ENCODE results near the gene BATF3. TPM values are rescaled to one million over a fixed set of nuclear protein-coding genes. Genes with fewer than 3 reads are reported as not detected.
"Not testable (repeated sequence)": the region's sequence is repeated elsewhere in the genome, so short reads cannot be mapped to it uniquely, and the experiment has no call there.

BATF3 gene
- total and polyA plus RNA-seq, 2 experiments from 2014 or later, result 0.46 to 0.86 TPM

- Histone ChIP-seq H3K4me1 (ENCODE audit: insufficient read depth) (no peaks in the 10 kb centered on the region), H3K9me2 (ENCODE audit: insufficient read depth) (no peaks in the 10 kb centered on the region), H3K27me3 (replicated peaks; ENCODE audit: insufficient read depth) (0 out of 2 replicates have a peak, but pooled peaks cover 2% of the 10 kb centered on the region), H3F3A (ENCODE audit: insufficient read depth) (no peaks in the 10 kb centered on the region), H4K20me1 (ENCODE audit: insufficient read depth) (no peaks in the 10 kb centered on the region), H3K4me3 (no peak overlapping the region), H3K9ac (no peak overlapping the region), H3K4me2 (ENCODE audit: unreplicated experiment) (no peak overlapping the region), H3K9me3 (ENCODE audit: low read depth) (no peaks in the 10 kb centered on the region), H3K36me3 (ENCODE audit: low read depth) (no peaks in the 10 kb centered on the region), H3K79me2 (ENCODE audit: insufficient read depth) (no peaks in the 10 kb centered on the region), H2AFZ (no peak overlapping the region), H3K27ac (no peak overlapping the region)
- WGBS, 2 experiments (ENCODE audit: low coverage in 1 of 2, low lambda C conversion rate in 2 of 2, missing lambda C conversion rate in 2 of 2), result 74 to 77% methylated on average over 6 of the region's 6 CpGs
- in situ Hi-C loops (cut with MboI), result no loop called here
- TF ChIP-seq EZH2 (IDR thresholded peaks at IDR 0.05; ENCODE audit: insufficient read depth, poor library complexity, severe bottlenecking), result no peak
- no peak for TF ChIP-seq EZH2phosphoT487 (IDR thresholded peaks at IDR 0.05; ENCODE audit: insufficient read depth, low read depth)
- DNase-seq, result no peak
Measured at GRCh38 chr1:212644866-212645545, 54.6 kb downstream of the BATF3 start.

GRCh38 chr1:212643877-212644276 is 55.8 kb downstream of the BATF3 start:
- no peaks in the 10 kb centered on the region for H3K79me2 ChIP-seq (ENCODE audit: insufficient read depth)
- no peaks in the 10 kb centered on the region for H3K4me1 ChIP-seq (ENCODE audit: insufficient read depth)
- no peak overlapping the region for H3K9ac ChIP-seq
- no peak for TF ChIP-seq EZH2phosphoT487 (IDR thresholded peaks at IDR 0.05; ENCODE audit: insufficient read depth, low read depth)
- TF ChIP-seq EZH2 (IDR thresholded peaks at IDR 0.05; ENCODE audit: insufficient read depth, poor library complexity, severe bottlenecking), result no peak
- H3K4me3 ChIP-seq, result no peak overlapping the region
- H3K9me3 ChIP-seq (ENCODE audit: low read depth), result no peaks in the 10 kb centered on the region
- H3F3A ChIP-seq (ENCODE audit: insufficient read depth), result no peaks in the 10 kb centered on the region
- 0 out of 2 replicates have a peak, but pooled peaks cover 2% of the 10 kb centered on the region for H3K27me3 ChIP-seq (replicated peaks; ENCODE audit: insufficient read depth)
- in situ Hi-C loops (cut with MboI), result no loop called here
- no peaks in the 10 kb centered on the region for H3K36me3 ChIP-seq (ENCODE audit: low read depth)
- H4K20me1 ChIP-seq (ENCODE audit: insufficient read depth), result no peaks in the 10 kb centered on the region
- no peak for DNase-seq
- no peak overlapping the region for H3K27ac ChIP-seq
- H2AFZ ChIP-seq, result no peak overlapping the region
- no peak overlapping the region for H3K4me2 ChIP-seq (ENCODE audit: unreplicated experiment)
- WGBS, 2 experiments (ENCODE audit: low coverage in 1 of 2, low lambda C conversion rate in 2 of 2, missing lambda C conversion rate in 2 of 2), result 53 to 61% methylated on average over 2 of the region's 2 CpGs
- H3K9me2 ChIP-seq (ENCODE audit: insufficient read depth), result no peaks in the 10 kb centered on the region

- H3K4me2 ChIP-seq (ENCODE audit: unreplicated experiment), result no peak overlapping the region
- H2AFZ ChIP-seq, result no peak overlapping the region
- H4K20me1 ChIP-seq (ENCODE audit: insufficient read depth), result no peaks in the 10 kb centered on the region
- no peaks in the 10 kb centered on the region for H3K36me3 ChIP-seq (ENCODE audit: low read depth)
- 44 to 58% methylated on average over 1 of the region's 1 CpG for WGBS, 2 experiments (ENCODE audit: low coverage in 1 of 2, low lambda C conversion rate in 2 of 2, missing lambda C conversion rate in 2 of 2)
- in situ Hi-C loops (cut with MboI), result no loop called here
- peaks cover 12% of the 10 kb centered on the region; the same call in 1 of the 2 replicates for H3F3A ChIP-seq (ENCODE audit: insufficient read depth)
- no peak overlapping the region for H3K9ac ChIP-seq
- peaks cover 17% of the 10 kb centered on the region for H3K4me1 ChIP-seq (ENCODE audit: insufficient read depth)
- no peak overlapping the region for H3K4me3 ChIP-seq
- H3K9me2 ChIP-seq (ENCODE audit: insufficient read depth), result no peaks in the 10 kb centered on the region
- no peak for TF ChIP-seq EZH2phosphoT487 (IDR thresholded peaks at IDR 0.05; ENCODE audit: insufficient read depth, low read depth)
- TF ChIP-seq EZH2 (IDR thresholded peaks at IDR 0.05; ENCODE audit: insufficient read depth, poor library complexity, severe bottlenecking), result no peak
- H3K79me2 ChIP-seq (ENCODE audit: insufficient read depth), result no peaks in the 10 kb centered on the region
- 0 out of 2 replicates have a peak, but pooled peaks cover 2% of the 10 kb centered on the region for H3K27me3 ChIP-seq (replicated peaks; ENCODE audit: insufficient read depth)
- DNase-seq, result peak; percentile 49
- H3K9me3 ChIP-seq (ENCODE audit: low read depth), result no peaks in the 10 kb centered on the region
- no peak overlapping the region for H3K27ac ChIP-seq
Measured at GRCh38 chr1:212641956-212642355, 57.7 kb downstream of the BATF3 start.

- Histone ChIP-seq H3K4me1 (ENCODE audit: insufficient read depth) (peaks cover 27% of the 10 kb centered on the region), H4K20me1 (ENCODE audit: insufficient read depth) (no peaks in the 10 kb centered on the region), H3K27me3 (replicated peaks; ENCODE audit: insufficient read depth) (0 out of 2 replicates have a peak, but pooled peaks cover 2% of the 10 kb centered on the region), H3K9me2 (ENCODE audit: insufficient read depth) (no peaks in the 10 kb centered on the region), H3K9me3 (ENCODE audit: low read depth) (no peaks in the 10 kb centered on the region), H3K79me2 (ENCODE audit: insufficient read depth) (no peaks in the 10 kb centered on the region), H3K4me2 (ENCODE audit: unreplicated experiment) (no peak overlapping the region), H2AFZ (no peak overlapping the region), H3K4me3 (no peak overlapping the region), H3K36me3 (ENCODE audit: low read depth) (no peaks in the 10 kb centered on the region), H3F3A (ENCODE audit: insufficient read depth) (peaks cover 14% of the 10 kb centered on the region; the same call in 1 of the 2 replicates), H3K27ac (no peak overlapping the region), H3K9ac (no peak overlapping the region)
- no peak for DNase-seq
- in situ Hi-C loops (cut with MboI), result no loop called here
- 94 to 96% methylated on average over 3 of the region's 3 CpGs for WGBS, 2 experiments (ENCODE audit: low coverage in 1 of 2, low lambda C conversion rate in 2 of 2, missing lambda C conversion rate in 2 of 2)
- TF ChIP-seq EZH2 (IDR thresholded peaks at IDR 0.05; ENCODE audit: insufficient read depth, poor library complexity, severe bottlenecking), result no peak
- TF ChIP-seq EZH2phosphoT487 (IDR thresholded peaks at IDR 0.05; ENCODE audit: insufficient read depth, low read depth), result no peak
Measured at GRCh38 chr1:212640223-212640878, 59.3 kb downstream of the BATF3 start.

- peaks cover 14% of the 10 kb centered on the region; the same call in 1 of the 2 replicates for H3F3A ChIP-seq (ENCODE audit: insufficient read depth)
- H3K79me2 ChIP-seq (ENCODE audit: insufficient read depth); H3K9ac ChIP-seq; H3K4me3 ChIP-seq; H3K27me3 ChIP-seq (replicated peaks; ENCODE audit: insufficient read depth); DNase-seq; H4K20me1 ChIP-seq (ENCODE audit: insufficient read depth); H3K9me2 ChIP-seq (ENCODE audit: insufficient read depth); H3K4me2 ChIP-seq (ENCODE audit: unreplicated experiment); H2AFZ ChIP-seq; H3K27ac ChIP-seq; H3K9me3 ChIP-seq (ENCODE audit: low read depth); in situ Hi-C loops (cut with MboI); H3K36me3 ChIP-seq (ENCODE audit: low read depth): not testable (repeated sequence)
- WGBS, 2 experiments (ENCODE audit: low coverage in 1 of 2, low lambda C conversion rate in 2 of 2, missing lambda C conversion rate in 2 of 2), result 92 to 96% methylated on average over 2 of the region's 2 CpGs
- H3K4me1 ChIP-seq (ENCODE audit: insufficient read depth), result peaks cover 27% of the 10 kb centered on the region
Measured at GRCh38 chr1:212639524-212639923, 60.1 kb downstream of the BATF3 start.
